OCI-LY1 (cell line): Measurements from ENCODE around the gene MYO3B.
A peak's percentile ranks its signal among the peaks of the same experiment; 100 is the strongest.

Experiments
- H2AFZ ChIP-seq: fragments of 200-600 bp; sonication (generic), shearing (Covaris generic); 2 replicates; pipeline ENCODE4 v1.6.0; 2014; ENCODE audit warnings: antibody characterized with exemption, mild to moderate bottlenecking, low read length
- H3F3A ChIP-seq: fragments of 200-600 bp; sonication (generic), shearing (Covaris generic); 2 replicates; pipeline ENCODE4 v1.6.0; 2014; ENCODE audit warnings: mild to moderate bottlenecking, antibody characterized with exemption, low read length, moderate library complexity; ENCODE audit not compliant: insufficient read depth
- H3K27ac ChIP-seq: fragments of 200-600 bp; sonication (generic); 2 replicates; pipeline ENCODE4 v1.5.1; 2014; ENCODE audit warnings: low read length, mixed run types, mild to moderate bottlenecking, low read depth; ENCODE audit not compliant: poor library complexity, severe bottlenecking
- H3K27me3 ChIP-seq: fragments of 200-600 bp; sonication (generic); 2 replicates; pipeline ENCODE4 v1.6.0; 2014; ENCODE audit warnings: antibody characterized with exemption, mild to moderate bottlenecking, low read length, moderate library complexity; ENCODE audit not compliant: insufficient read depth
- H3K36me3 ChIP-seq: fragments of 200-600 bp; sonication (generic); 2 replicates; pipeline ENCODE4 v1.6.1; 2014; ENCODE audit warnings: mild to moderate bottlenecking, antibody characterized with exemption, low read length, moderate library complexity, mixed read lengths; ENCODE audit not compliant: insufficient read depth
- H3K4me1 ChIP-seq: fragments of 200-600 bp; sonication (generic); 2 replicates; pipeline ENCODE4 v1.5.1; 2014; ENCODE audit warnings: mild to moderate bottlenecking, low read length, moderate library complexity; ENCODE audit not compliant: insufficient read depth, severe bottlenecking
- H3K4me2 ChIP-seq: fragments of 200-600 bp; sonication (generic), shearing (Covaris generic); 2 replicates; pipeline ENCODE4 v1.6.1; 2014; ENCODE audit warnings: low read length
- H3K4me3 ChIP-seq: fragments of 200-600 bp; sonication (generic); 2 replicates; pipeline ENCODE4 v1.5.1; 2014; ENCODE audit warnings: low read length, low read depth, mild to moderate bottlenecking, mixed read lengths; ENCODE audit not compliant: poor library complexity, severe bottlenecking
- H3K79me2 ChIP-seq: fragments of 200-600 bp; shearing (Covaris generic); 2 replicates; pipeline ENCODE4 v1.6.1; 2016; ENCODE audit warnings: mixed run types, low read length, mixed read lengths; ENCODE audit not compliant: insufficient read depth
- H3K9ac ChIP-seq: fragments of 200-600 bp; sonication (generic), shearing (Covaris generic); 2 replicates; pipeline ENCODE4 v1.6.1; 2014; ENCODE audit warnings: mild to moderate bottlenecking, low read length, mixed read lengths
- H3K9me2 ChIP-seq: fragments of 200-600 bp; sonication (generic), shearing (Covaris generic); 2 replicates; pipeline ENCODE4 v1.6.1; 2014; ENCODE audit warnings: low read depth, mild to moderate bottlenecking, low read length, mixed read lengths
- H3K9me3 ChIP-seq: fragments of 200-600 bp; shearing (Covaris generic); 2 replicates; pipeline ENCODE4 v1.6.1; 2014; ENCODE audit warnings: low read length, mixed read lengths
- H4K20me1 ChIP-seq: fragments of 200-600 bp; sonication (generic), shearing (Covaris generic); 2 replicates; pipeline ENCODE4 v1.6.0; 2016; ENCODE audit warnings: mild to moderate bottlenecking, low read length; ENCODE audit not compliant: insufficient read depth
- EZH2 ChIP-seq: fragments of 200-600 bp; sonication (generic), shearing (Covaris generic); IDR thresholded peaks from 2 replicates; pipeline ENCODE4 v1.8.0; 2017; ENCODE audit warnings: borderline replicate concordance, mixed run types, mild to moderate bottlenecking, antibody characterized with exemption, low read length, moderate library complexity, mixed read lengths
- TF ChIP-seq, protein P1 (sequence below): fragments of 200-600 bp; sonication (generic), shearing (Covaris generic); IDR thresholded peaks from 2 replicates; pipeline ENCODE4 v1.5.1; 2017; ENCODE audit warnings: mild to moderate bottlenecking, antibody characterized with exemption, low read length, moderate library complexity, mixed read lengths

Gene MYO3B

DNA sequence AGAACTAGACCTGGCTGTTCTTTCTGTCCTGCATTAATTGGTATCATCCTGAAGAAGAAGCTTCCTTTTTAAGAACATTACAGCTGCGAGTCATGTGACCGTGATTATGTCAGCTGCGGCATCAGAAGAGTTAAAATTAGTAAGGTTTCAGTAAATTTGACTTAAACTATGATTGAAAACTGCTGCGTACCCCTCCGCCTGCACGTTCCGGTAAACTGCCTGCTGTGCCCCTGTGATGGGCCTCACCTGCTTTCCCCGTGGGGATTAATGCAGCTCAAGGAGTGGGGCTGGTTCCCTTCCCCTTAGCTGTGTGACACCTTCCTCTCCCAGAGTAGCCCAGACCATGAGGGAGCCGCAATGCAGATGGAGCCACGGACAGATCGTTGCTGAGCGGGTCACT lies 36.1 kb upstream of the MYO3B start:
- Histone ChIP-seq H3K27me3 (no peaks in the 10 kb centered on the region), H3K9me2 (no peaks in the 10 kb centered on the region), H4K20me1 (no peaks in the 10 kb centered on the region), H3K4me1 (peaks cover 95% of the 10 kb centered on the region), H3K27ac (peak overlapping the region; percentile 96), H3K4me3 (peak overlapping the region; percentile 64), H3F3A (no peaks in the 10 kb centered on the region), H3K9me3 (no peaks in the 10 kb centered on the region), H3K36me3 (0 out of 2 replicates have a peak, but pooled peaks cover 2% of the 10 kb centered on the region), H3K79me2 (no peaks in the 10 kb centered on the region), H2AFZ (no peak overlapping the region), H3K4me2 (peak overlapping the region; percentile 86), H3K9ac (peak overlapping the region; percentile 85)
- TF ChIP-seq EZH2: no peak
- TF ChIP-seq, protein P1, sequence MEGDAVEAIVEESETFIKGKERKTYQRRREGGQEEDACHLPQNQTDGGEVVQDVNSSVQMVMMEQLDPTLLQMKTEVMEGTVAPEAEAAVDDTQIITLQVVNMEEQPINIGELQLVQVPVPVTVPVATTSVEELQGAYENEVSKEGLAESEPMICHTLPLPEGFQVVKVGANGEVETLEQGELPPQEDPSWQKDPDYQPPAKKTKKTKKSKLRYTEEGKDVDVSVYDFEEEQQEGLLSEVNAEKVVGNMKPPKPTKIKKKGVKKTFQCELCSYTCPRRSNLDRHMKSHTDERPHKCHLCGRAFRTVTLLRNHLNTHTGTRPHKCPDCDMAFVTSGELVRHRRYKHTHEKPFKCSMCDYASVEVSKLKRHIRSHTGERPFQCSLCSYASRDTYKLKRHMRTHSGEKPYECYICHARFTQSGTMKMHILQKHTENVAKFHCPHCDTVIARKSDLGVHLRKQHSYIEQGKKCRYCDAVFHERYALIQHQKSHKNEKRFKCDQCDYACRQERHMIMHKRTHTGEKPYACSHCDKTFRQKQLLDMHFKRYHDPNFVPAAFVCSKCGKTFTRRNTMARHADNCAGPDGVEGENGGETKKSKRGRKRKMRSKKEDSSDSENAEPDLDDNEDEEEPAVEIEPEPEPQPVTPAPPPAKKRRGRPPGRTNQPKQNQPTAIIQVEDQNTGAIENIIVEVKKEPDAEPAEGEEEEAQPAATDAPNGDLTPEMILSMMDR: no peak

DNA sequence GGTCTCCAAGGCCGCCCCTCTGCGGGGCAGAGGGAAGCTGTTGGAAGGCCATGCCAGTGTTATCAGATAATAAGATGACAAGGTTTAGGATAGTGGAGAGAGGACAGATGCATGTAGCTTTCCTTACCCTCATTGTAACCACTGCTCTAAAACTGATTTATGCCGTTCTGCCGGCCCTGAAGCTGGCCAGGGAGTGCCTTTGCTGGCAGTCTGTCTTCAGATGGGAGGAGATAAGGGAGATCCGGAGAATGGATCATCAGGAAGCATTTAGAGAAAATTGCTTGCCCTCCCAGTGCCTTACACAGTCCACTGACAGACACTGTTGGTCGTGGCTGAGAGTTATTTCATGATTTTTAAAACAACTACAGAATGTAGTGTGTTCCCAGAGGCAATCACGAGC lies 35.4 kb upstream of the MYO3B start:
- no peaks in the 10 kb centered on the region for H3K9me3 ChIP-seq
- no peaks in the 10 kb centered on the region for H3K27me3 ChIP-seq
- peak overlapping the region; percentile 96 for H3K27ac ChIP-seq
- H3K9me2 ChIP-seq: no peaks in the 10 kb centered on the region
- H3K4me1 ChIP-seq: peaks cover 98% of the 10 kb centered on the region
- H3K9ac ChIP-seq: peak overlapping the region; percentile 85
- peak overlapping the region; percentile 86 for H3K4me2 ChIP-seq
- no peaks in the 10 kb centered on the region for H3F3A ChIP-seq
- no peaks in the 10 kb centered on the region for H3K79me2 ChIP-seq
- no peaks in the 10 kb centered on the region for H4K20me1 ChIP-seq
- no peaks in the 10 kb centered on the region for H3K36me3 ChIP-seq
- no peak for TF ChIP-seq EZH2
- TF ChIP-seq, protein P1: no peak
- peak overlapping the region; percentile 64 for H3K4me3 ChIP-seq
- no peak overlapping the region for H2AFZ ChIP-seq

DNA sequence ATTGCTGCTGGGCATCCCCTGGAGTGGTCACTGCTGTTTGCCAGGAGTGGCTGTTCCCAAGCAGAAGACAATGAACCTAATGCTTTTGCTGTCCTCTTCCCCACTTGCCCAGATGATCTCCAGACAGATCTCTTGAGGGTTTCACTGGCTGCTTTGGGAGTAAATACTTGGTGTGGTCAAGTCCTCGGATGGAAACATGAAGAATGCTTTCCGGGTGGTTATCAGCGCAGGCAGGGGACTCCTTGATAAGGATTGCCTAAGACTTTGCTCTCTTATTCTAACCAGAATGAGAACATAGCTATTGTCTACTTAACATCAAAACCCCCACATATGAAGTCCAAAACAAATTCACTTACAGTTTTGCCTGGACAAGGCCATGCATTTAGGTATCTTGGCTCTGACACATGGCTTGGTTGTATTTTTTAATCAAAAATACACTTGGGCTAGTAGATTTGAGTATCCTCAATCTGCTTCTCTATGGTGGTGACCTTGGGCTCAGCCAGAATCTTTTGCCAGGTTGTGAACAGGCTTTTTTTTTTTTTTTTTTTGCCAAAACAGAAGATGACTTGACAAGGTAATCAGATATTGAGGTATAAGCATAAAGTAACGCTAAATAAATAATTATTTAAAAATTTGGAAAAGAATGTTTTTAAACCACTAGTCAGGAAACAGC lies 34.8 kb upstream of the MYO3B start:
- H3K9ac ChIP-seq: peak overlapping the region; percentile 85; the same call in 1 of the 2 replicates
- no peak for TF ChIP-seq EZH2
- TF ChIP-seq, protein P1: no peak
- H3K9me3 ChIP-seq: no peaks in the 10 kb centered on the region
- no peaks in the 10 kb centered on the region for H3K79me2 ChIP-seq
- H3K4me2 ChIP-seq: peak overlapping the region; percentile 86
- H3K9me2 ChIP-seq: no peaks in the 10 kb centered on the region
- H2AFZ ChIP-seq: no peak overlapping the region
- H3K27me3 ChIP-seq: no peaks in the 10 kb centered on the region
- H4K20me1 ChIP-seq: no peaks in the 10 kb centered on the region
- H3K4me3 ChIP-seq: peak overlapping the region; percentile 64
- H3F3A ChIP-seq: no peaks in the 10 kb centered on the region
- peaks cover 92% of the 10 kb centered on the region for H3K4me1 ChIP-seq
- H3K36me3 ChIP-seq: no peaks in the 10 kb centered on the region
- H3K27ac ChIP-seq: peak overlapping the region; percentile 96
